Stomach (tissue), 9 donors: ENCODE data around the gene PGAP6. TPM values are rescaled to one million over a fixed set of nuclear protein-coding genes. Genes with fewer than 3 reads are reported as not detected.
A peak's percentile ranks its signal among the peaks of the same experiment; 100 is the strongest.
"Not testable (repeated sequence)": the region's sequence is repeated elsewhere in the genome, so short reads cannot be mapped to it uniquely, and the experiment has no call there.

Experiments
- DNase-seq, 2 donors: peaks; one replicate each; pipeline versions ENCODE4 v3.0.0 to v3.0.0-alpha.2; 2013 to 2019
- H3K27ac ChIP-seq, 5 donors: fragments of 200-600 bp in 4 of 5; sonication (generic) in 4 of 5; one replicate each; pipeline ENCODE4 v1.5.1; 2013 to 2019; ENCODE audit warnings: mild to moderate bottlenecking in 1 of 5, moderate library complexity in 1 of 5
- H3K27me3 ChIP-seq, 3 donors: fragments of 200-600 bp; sonication (generic); one replicate each; pipeline ENCODE4 v1.5.1; 2017 to 2019; ENCODE audit warnings: mixed run types in 1 of 3
- H3K36me3 ChIP-seq, 4 donors: fragments of 200-600 bp; sonication (generic); 1 replicate in 3 of 4; 2 replicates in 1 of 4; pipeline ENCODE4 v1.5.1; 2016 to 2019
- H3K4me1 ChIP-seq, 4 donors: fragments of 200-600 bp; sonication (generic); one replicate each; pipeline ENCODE4 v1.5.1; 2016 to 2019
- H3K4me3 ChIP-seq, 4 donors: fragments of 200-600 bp; sonication (generic) in 3 of 4; one replicate each; pipeline ENCODE4 v1.5.1; 2016 to 2019; ENCODE audit warnings: mild to moderate bottlenecking in 1 of 4
- H3K9me3 ChIP-seq, 4 donors: fragments of 200-600 bp; sonication (generic); one replicate each; pipeline ENCODE4 v1.5.1; 2016 to 2019
- EP300 ChIP-seq: sonication (generic); formaldehyde crosslinking; IDR thresholded peaks from one replicate; pipeline ENCODE4 v1.6.1; 2017; ENCODE audit warnings: antibody characterized with exemption
- POLR2A ChIP-seq, 4 donors: fragments of 450-650 bp; IDR thresholded peaks; one replicate each; pipeline ENCODE4 v1.6.1; 2016; ENCODE audit warnings: antibody characterized with exemption in 4 of 4, control low read depth in 2 of 4, mild to moderate bottlenecking in 1 of 4, moderate library complexity in 1 of 4
- POLR2AphosphoS5 ChIP-seq, 3 donors: sonication (generic); formaldehyde crosslinking; IDR thresholded peaks; one replicate each; pipeline ENCODE4 v1.6.1; 2016; ENCODE audit warnings: antibody characterized with exemption in 3 of 3
- WGBS, 5 donors: extraction: QIAGEN DNeasy Blood & Tissue Kit in 3 of 5; methylation state at CpG; one replicate each; pipeline versions ENCODE4 v1.1.5 to v1.1.7; 2013 to 2018; 5-methylcytosine and 5-hydroxymethylcytosine counted together
- intact Hi-C: fragments of 100-400 bp; cut with DNase I; formaldehyde crosslinking; loops from one replicate; pipeline ENCODE4 v1.15.1; 2023; ENCODE audit warnings: low total_unique reads
- polyA plus RNA-seq, 3 donors: library from polyadenylated mRNA; stranded (reverse); fragments of 200-250 nt; gene quantifications; one replicate each; pipeline ENCODE4 v1.2.3, GENCODE V29; 2013
- total RNA-seq, 5 donors: library from RNA; depleted of rRNA; stranded (reverse); fragments of >200 nt; gene quantifications; one replicate each; pipeline versions ENCODE4 v1.1.0 to v1.2.3, GENCODE V29; 2014 to 2016
- TF ChIP-seq, protein P1 (sequence below), 7 experiments: fragments of 450-650 bp in 4 of 7; fragments of 200-600 bp in 3 of 7; sonication (generic) in 3 of 7; IDR thresholded peaks; one replicate each; pipeline ENCODE4 v1.5.1; 2016 to 2019; ENCODE audit warnings: antibody characterized with exemption in 7 of 7, control low read depth in 2 of 7, mild to moderate bottlenecking in 1 of 7
- donor health status: healthy with polysubstance abuse.
- donor health status: Bipolar disorder and iron deficiency.
- donor health status: healthy.

Gene PGAP6
- total and polyA plus RNA-seq, 8 donors: 20.7 to 364 (median 91.5) TPM

DNA sequence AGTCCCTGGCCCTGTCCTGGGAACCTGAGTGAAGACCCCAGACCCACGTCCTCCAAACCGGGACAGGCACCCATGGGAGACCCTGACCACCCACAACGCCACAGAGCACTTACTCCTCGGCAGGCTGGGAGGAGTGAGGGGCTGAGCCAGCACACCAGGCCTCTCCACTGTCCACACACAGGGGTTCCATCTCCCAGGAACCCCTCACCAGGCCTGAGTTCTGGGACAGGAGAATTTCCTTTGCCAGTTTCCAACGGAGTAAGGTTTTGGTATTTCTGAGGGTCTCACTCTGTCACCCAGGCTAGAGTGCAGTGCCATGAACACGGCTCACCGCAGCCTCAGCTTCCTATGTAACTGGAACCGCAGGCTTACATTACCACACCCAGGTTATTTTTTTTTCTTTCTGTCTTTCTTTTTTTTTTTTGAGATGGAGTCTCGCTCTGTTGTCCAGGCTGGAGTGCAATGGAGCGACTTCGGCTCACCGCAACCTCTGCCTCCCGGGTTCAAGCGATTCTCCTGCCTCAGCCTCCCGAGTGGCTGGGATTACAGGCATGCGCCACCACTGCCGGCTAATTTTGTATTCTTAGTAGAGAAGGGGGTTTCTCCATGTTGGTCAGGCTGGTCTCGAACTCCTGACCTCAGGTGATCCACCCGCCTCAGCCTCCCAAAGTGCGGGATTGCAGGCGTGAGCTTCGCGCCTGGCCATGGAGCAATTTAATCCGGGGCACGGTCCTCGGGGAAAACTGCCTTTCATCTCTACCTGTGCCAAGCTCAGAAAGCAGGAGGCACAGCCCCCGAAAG lies 1.6 kb downstream of the PGAP6 start:
- Histone ChIP-seq H3K4me1 (peaks cover 42 to 57% (median 52%) of the 10 kb centered on the region in 4 donors), H3K27ac (peak overlapping the region; percentile 86 to 97 (median 89)), H3K27me3 (no peaks in the 10 kb centered on the region), H3K4me3 (peak overlapping the region; percentile 69 to 99 (median 92)), H3K9me3 (no peaks in the 10 kb centered on the region), H3K36me3 (peaks cover 19 to 28% (median 26%) of the 10 kb centered on the region in 4 donors)
- 50 to 66% (median 62%) methylated on average over 24 to 27 of the region's 27 CpGs for WGBS, 5 donors
- no peak for TF ChIP-seq EP300
- TF ChIP-seq, protein P1, sequence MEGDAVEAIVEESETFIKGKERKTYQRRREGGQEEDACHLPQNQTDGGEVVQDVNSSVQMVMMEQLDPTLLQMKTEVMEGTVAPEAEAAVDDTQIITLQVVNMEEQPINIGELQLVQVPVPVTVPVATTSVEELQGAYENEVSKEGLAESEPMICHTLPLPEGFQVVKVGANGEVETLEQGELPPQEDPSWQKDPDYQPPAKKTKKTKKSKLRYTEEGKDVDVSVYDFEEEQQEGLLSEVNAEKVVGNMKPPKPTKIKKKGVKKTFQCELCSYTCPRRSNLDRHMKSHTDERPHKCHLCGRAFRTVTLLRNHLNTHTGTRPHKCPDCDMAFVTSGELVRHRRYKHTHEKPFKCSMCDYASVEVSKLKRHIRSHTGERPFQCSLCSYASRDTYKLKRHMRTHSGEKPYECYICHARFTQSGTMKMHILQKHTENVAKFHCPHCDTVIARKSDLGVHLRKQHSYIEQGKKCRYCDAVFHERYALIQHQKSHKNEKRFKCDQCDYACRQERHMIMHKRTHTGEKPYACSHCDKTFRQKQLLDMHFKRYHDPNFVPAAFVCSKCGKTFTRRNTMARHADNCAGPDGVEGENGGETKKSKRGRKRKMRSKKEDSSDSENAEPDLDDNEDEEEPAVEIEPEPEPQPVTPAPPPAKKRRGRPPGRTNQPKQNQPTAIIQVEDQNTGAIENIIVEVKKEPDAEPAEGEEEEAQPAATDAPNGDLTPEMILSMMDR (IDR thresholded peaks at IDR 0.05): no peak
- no peak for TF ChIP-seq POLR2A (IDR thresholded peaks at IDR 0.05)
- no peak for TF ChIP-seq POLR2AphosphoS5 (IDR thresholded peaks at IDR 0.05)
- no peak for DNase-seq
- intact Hi-C loops: no loop called here

DNA sequence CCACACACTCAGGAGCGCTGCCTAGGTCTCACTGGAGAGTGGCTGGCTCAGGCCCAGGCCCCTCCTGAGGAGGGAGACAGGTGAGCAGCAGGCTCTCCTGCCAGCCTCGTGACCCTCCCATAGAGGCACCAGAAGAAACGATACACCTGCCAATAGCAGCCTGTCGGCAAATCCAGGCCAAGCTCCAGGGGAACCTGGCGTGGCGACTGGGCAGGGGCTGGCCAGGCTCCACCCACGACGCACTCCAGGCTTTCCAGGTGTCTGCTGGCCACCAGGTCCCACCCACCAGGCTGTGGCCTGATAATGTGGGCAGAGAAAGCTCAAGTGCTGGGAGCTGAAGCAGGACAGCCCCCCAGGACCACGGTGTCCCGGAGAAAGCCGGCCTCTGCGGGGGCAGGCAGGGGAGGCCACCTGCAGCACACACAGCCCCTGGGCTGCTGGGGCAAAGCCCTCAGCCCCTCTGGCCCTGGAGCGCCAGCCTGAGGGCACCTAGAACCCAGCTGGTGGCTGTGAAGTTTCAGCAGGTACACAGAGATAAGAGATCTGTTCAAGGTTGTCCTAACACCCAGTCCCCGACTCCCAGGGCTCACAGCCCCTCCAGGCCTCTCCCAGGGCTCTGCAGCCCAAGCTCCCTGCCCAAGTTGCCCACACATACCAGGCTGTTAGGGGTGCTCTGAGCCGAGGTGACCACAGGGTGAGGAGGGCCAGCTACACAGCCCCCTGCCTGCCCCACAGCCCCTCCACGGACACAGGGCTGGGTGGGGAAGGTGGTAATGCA lies 2.4 kb downstream of the PGAP6 start:
- WGBS, 5 donors: 35 to 64% (median 47%) methylated on average over 11 to 16 of the region's 16 CpGs
- TF ChIP-seq POLR2A (IDR thresholded peaks at IDR 0.05) (no peak), POLR2AphosphoS5 (IDR thresholded peaks at IDR 0.05) (peak in 2 of 3 donors; percentile 58 to 68)
- Histone ChIP-seq H3K4me3 (peak overlapping the region in 2 of 4 donors; percentile 89 to 99), H3K9me3 (no peaks in the 10 kb centered on the region), H3K27ac (peak overlapping the region; percentile 81 to 97 (median 89)), H3K27me3 (no peaks in the 10 kb centered on the region), H3K36me3 (peaks cover 27 to 36% (median 34%) of the 10 kb centered on the region in 4 donors), H3K4me1 (peaks cover 42 to 51% (median 49%) of the 10 kb centered on the region in 4 donors)
- DNase-seq: peak; percentile 93 to 95
- intact Hi-C loops: no loop called here

DNA sequence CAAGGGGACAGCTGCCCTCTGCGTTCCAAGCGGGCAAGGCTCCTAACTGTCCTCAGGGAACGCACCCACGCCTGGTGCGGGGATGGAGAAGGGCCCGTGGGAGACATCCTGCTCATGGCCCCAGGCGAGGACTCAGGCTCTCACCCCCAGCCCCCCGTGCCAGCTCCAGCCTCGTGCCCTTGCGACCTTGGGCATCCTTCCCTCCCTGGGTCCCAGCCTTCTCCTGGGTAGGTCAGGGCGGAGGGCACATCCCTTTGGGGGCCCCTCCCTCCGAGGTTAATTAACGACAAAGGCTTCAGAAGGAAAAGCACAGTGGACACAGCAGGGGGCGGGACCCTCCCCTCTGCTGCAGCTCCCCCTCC lies 3.0 kb downstream of the PGAP6 start:
- H3K36me3 ChIP-seq: peaks cover 32 to 41% (median 40%) of the 10 kb centered on the region in 4 donors
- no peaks in the 10 kb centered on the region for H3K9me3 ChIP-seq
- 56 to 71% (median 59%) methylated on average over 13 to 14 of the region's 14 CpGs for WGBS, 5 donors
- peaks cover 37 to 46% (median 43%) of the 10 kb centered on the region in 4 donors for H3K4me1 ChIP-seq
- H3K27me3 ChIP-seq: no peaks in the 10 kb centered on the region
- intact Hi-C loops: no loop called here
- peak overlapping the region; percentile 81 to 97 (median 89) for H3K27ac ChIP-seq
- DNase-seq: no peak
- H3K4me3 ChIP-seq: peak overlapping the region in 1 of 4 donors; percentile 3
- TF ChIP-seq EP300 (no peak), POLR2AphosphoS5 (IDR thresholded peaks at IDR 0.05) (no peak), POLR2A (IDR thresholded peaks at IDR 0.05) (no peak)
- TF ChIP-seq, protein P1 (IDR thresholded peaks at IDR 0.05): no peak

DNA sequence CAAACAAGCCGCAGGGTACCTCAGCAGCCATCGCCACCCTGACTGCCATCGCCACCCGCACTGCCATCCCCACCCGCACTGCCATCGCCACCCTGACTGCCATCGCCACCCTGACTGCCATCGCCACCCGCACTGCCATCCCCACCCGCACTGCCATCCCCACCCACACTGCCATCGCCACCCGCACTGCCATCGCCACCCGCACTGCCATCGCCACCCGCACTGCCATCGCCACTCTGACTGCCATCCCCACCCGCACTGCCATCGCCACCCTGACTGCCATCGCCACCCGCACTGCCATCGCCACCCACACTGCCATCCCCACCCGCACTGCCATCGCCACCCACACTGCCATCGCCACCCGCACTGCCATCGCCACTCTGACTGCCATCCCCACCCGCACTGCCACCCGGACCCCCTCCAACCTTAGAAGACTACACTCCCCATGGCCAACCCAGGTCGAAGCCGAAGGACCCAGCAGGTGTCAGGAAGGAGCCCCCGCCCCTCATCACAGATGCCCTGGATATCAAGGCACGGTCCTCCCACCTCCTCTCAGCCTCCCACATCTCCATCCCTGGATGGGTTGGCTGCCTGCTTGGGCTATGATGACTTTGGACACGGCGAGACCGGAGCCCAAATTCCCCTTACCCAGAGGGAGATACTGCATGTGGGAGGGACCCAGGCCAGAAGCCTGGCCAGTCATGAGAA lies 3.5 kb downstream of the PGAP6 start:
- intact Hi-C loops, H3K27me3 ChIP-seq, DNase-seq, H3K9me3 ChIP-seq: not testable (repeated sequence)
- Histone ChIP-seq H3K4me1 (peaks cover 32 to 40% (median 38%) of the 10 kb centered on the region in 4 donors), H3K36me3 (peaks cover 36 to 47% (median 45%) of the 10 kb centered on the region in 4 donors), H3K27ac (peak overlapping the region in 3 of 5 donors; percentile 89 to 97 (median 90)), H3K4me3 (peak overlapping the region in 1 of 4 donors; percentile 3)
- 88 to 93% (median 92%) methylated on average over 26 to 36 of the region's 36 CpGs for WGBS, 5 donors

DNA sequence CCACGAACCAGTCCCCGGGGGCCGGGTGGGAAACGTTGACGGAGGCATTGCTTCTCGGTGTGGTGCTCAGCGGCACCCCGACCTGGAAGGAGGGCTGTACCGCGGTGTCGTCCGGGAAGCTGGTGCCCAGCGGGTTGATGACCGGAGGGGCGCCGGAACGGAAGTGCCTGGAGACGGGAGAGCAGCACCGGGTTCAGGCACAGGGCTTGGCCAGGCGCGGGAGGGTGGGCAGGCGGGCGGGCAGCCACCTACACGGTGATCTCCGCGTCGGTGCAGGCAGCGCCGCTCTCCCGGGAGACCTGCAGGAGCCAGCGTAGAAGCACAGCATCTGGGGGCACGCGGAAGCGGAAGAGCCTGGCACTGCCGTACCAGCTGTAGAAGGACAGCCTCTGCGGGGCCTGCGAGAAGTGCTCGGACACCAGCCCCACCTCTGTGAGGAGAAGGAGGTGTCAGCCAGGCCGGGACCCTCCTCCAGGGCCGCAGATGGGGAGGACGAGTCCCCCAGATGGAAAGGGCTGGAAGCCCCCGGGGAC lies 4.3 kb downstream of the PGAP6 start:
- Histone ChIP-seq H3K4me3 (no peak overlapping the region), H3K4me1 (peaks cover 25 to 33% (median 31%) of the 10 kb centered on the region in 4 donors), H3K27ac (no peak overlapping the region), H3K27me3 (no peaks in the 10 kb centered on the region), H3K9me3 (no peaks in the 10 kb centered on the region), H3K36me3 (peaks cover 44 to 54% (median 53%) of the 10 kb centered on the region in 4 donors)
- DNase-seq: no peak
- WGBS, 5 donors: 87 to 93% (median 90%) methylated on average over 37 to 42 of the region's 42 CpGs
- intact Hi-C loops: no loop called here
- TF ChIP-seq POLR2AphosphoS5 (IDR thresholded peaks at IDR 0.05): no peak
